ENCODE data around the gene WBP4.
"Not testable (repeated sequence)": the region's sequence is repeated elsewhere in the genome, so short reads cannot be mapped to it uniquely, and the experiment has no call there.

The WBP4 gene, protein sequence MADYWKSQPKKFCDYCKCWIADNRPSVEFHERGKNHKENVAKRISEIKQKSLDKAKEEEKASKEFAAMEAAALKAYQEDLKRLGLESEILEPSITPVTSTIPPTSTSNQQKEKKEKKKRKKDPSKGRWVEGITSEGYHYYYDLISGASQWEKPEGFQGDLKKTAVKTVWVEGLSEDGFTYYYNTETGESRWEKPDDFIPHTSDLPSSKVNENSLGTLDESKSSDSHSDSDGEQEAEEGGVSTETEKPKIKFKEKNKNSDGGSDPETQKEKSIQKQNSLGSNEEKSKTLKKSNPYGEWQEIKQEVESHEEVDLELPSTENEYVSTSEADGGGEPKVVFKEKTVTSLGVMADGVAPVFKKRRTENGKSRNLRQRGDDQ

DNA sequence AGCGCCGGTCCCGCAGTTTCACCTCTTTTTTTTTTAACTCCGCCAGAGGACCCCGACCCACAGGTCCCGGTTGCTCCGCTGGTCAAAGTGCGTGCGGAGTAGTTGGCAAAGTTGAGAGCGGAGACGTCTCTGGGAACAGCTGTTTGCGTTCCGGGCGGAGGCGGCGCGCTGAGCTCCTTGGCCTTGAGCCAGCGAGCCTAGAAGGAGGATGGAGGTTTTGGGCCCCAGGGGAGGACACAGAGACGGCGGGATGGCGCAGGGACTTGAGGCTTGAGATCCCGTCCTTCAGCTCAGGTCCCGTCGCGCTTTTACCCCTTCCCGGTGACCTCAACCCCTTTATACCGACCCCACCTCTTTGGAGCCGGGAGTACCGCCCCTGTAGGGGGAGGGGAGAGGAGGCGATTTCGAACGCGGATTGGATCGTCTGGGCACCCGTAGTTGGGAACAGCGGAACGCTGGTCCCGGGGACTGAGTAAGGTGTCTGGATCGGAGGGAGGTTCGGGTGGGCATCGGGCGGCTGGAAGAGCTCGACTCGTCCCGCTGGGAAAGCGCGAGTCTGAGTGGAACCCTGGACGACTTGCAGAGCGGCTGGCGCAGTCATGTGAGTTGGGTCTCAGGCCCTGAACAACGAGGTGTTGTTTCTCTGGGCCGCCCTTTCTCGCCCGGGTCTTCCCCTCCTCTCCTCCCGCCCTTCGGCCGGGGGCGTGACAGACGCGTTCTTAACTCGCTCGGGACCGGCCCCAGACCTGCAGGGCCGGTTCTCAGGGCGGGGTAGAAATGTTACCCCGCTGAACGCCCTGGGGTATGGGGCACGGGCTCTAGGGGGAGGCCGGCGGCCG is at the start of gene WBP4:
Gene WBP4 (plus strand): TSS at position 435 of the 839 bp plus-strand sequence. CDS start 165 bp downstream, at position 600.
- DNase-seq, result peak; percentile 49

DNA sequence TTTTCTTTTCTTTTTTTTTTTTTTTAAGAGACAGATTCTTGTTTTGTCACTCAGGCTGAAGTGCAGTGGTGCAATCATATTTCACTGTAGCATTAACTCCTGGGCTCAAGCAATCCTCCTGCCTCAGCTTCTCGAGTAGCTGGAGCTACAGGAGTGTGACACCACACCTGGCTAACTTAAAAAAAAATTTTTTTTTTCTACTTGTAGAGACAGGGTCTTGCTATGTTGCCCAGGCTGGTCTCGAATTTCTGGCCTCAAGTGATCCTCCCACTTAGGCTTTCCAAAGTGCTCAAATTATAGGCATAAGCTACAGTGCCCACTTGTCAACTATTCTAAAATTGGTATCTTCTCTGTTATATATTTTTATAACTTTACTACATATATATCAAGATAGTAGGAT is 48.8 kb upstream of the WBP4 start:
- no peak for DNase-seq

- no peak for DNase-seq
Measured at GRCh38 chr13:41013835-41014234, 47.5 kb upstream of the WBP4 start.

- DNase-seq, result no peak
Measured at GRCh38 chr13:41015920-41016319, 45.4 kb upstream of the WBP4 start.

- DNase-seq, result no peak
Measured at GRCh38 chr13:41017159-41017558, 44.1 kb upstream of the WBP4 start.

DNA sequence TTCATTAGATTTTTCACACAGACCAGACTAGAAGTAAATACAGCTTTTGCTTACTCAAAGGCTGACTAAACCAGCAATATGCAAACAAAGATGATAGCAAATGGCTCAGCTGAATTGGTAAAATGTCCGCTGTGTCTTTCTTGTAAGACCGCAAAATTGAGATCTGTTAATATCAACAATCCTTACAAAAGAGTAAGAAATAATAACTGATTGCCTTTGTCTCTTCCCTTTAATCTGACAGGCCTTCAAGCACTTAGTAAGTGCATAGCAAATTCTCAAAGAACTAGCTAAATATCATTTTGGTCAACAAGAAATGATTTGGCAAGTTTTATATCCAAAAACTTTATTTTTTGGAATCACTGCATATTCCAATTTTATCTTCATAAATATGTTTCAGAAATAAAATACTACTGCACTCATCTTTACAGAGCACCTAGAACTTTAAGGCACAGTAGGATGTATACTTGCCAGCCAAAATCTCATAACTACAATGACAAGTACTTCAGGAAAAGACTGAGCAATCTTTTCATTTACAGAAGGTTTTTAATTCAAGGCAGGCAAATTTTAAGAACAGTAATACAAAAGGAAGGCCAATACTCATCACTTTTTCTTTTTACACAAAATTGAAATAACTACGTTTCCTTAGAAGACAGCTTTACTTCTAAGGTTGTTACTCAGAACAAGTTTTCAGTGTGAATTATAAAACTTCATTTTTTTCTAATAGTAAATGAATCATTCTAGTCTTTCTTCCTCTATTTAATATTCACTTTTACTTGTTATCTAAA is 43.3 kb upstream of the WBP4 start:
- DNase-seq, result no peak

- no peak for DNase-seq
Measured at GRCh38 chr13:41018602-41018948, 42.7 kb upstream of the WBP4 start.

DNA sequence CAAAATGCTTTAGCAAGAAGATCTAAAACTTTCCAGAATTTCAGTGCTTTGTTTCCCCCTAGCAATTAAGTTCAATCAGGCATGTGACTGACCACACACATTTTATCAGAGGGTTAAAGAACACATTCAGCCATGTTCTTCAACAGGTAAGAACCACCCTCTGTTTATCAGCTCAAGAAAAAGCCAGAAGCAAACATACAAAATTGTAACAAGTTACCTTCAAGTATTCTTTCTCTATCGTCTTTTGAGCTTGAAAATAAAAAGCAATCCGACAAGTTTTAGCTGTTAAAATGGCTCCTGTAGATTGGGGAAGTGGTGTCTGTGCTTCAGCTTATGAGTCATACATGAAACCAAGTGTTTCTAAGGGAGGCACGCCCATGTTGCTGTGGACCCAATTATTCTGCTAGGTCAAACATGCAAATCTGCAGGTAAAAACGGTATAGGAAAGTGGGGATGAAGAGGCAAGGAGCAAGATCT is 42.3 kb upstream of the WBP4 start, which contains the start of gene ELF1:
Gene ELF1 (minus strand): TSS at position 306 of the 477 bp plus-strand sequence. CDS start 37,262 bp downstream, outside the sequence.
- no peak for DNase-seq

GRCh38 chr13:41019578-41020347 is 41.5 kb upstream of the WBP4 start:
- DNase-seq, result no peak

GRCh38 chr13:41025518-41025917 is 35.8 kb upstream of the WBP4 start:
- no peak for DNase-seq

DNA sequence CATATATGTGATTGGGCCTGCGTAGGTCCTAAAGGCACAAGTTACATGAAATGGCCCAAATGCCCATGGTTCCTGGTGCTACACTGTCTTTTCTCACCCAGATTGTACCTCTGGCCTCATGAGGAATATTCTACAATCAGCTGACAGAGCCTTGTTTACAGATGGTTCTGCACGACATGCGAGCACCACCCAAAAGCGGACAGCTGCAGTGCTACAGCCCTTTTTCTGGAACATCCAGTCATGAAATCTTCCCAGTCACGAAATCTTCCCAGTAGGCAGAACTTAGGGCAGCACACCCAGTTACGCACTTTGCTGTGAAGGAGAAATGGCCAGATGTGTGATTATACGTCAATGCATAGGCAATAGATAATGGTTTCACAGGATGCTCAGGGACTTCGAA is 34.5 kb upstream of the WBP4 start:
- DNase-seq, result no peak

DNA sequence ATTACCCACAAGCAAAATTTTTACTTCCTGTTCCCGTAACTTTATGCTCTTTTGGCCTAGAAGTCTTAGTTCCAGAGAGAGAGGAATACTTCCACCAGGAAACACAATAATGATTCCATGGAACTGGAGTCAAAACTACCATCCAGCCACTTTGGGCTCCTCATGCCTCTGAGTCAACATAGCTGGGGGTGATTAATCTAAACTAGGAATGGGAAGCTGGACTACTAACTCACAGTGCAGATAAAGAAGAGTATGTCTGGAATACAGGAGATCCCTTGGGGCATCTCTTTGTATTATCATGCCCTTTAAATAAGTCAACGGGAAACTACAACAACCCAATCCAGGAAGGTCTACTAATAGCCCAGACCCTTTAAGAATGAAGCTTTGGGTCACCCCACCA is 33.3 kb upstream of the WBP4 start:
- DNase-seq, result no peak

GRCh38 chr13:41029629-41030028 is 31.7 kb upstream of the WBP4 start:
- no peak for DNase-seq

GRCh38 chr13:41032691-41033376 is 28.5 kb upstream of the WBP4 start:
- DNase-seq, result no peak

GRCh38 chr13:41034382-41034781 is 26.9 kb upstream of the WBP4 start:
- DNase-seq, result no peak

GRCh38 chr13:41034881-41035280 is 26.4 kb upstream of the WBP4 start:
- no peak for DNase-seq

DNA sequence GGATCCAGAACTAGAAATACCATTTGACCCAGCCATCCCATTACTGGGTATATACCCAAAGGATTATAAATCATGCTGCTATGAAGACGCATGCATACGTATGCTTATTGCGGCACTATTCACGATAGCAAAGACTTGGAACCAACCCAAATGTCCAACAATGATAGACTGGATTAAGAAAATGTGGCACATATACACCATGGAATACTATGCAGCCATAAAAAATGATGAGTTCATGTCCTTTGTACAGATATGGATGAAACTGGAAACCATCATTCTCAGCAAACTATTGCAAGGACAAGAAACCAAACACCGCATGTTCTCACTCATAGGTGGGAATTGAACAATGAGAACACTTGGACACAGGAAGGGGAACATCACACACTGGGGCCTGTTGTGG is 24.8 kb upstream of the WBP4 start:
- not testable (repeated sequence) for DNase-seq

DNA sequence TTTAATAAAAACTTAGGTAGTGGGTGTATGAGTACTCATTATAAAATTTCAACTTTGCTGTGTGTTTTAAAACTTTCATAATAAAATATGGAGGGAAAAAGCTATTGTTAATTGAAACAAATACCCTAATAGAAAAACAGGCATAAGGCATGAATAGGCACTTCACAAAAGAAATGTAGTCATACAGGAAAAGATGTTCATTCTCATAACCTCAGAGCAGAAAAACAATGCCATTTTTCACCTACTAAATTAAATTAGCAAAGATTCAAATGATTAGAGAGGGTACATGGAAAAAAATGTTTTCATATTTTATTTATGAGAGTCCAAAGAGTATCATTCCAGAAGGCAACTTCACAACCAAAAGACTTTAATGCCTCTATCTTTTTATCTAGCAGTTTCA is 21.6 kb upstream of the WBP4 start:
- DNase-seq, result no peak

- DNase-seq, result no peak
Measured at GRCh38 chr13:41040584-41041334, 20.6 kb upstream of the WBP4 start.

DNA sequence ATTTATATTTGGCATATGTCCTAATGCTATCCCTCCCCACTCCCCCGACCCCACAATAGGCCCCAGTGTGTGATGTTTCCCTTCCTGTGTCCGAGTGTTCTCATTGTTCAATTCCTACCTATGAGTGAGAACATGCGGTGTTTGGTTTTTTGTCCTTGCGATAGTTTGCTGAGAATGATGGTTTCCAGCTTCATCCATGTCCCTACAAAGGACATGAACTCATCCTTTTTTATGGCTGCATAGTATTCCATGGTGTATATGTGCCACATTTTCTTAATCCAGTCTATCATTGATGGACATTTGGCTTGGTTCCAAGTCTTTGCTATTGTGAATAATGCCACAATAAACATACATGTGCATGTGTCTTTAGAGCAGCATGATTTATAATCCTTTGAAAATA is 18.9 kb upstream of the WBP4 start:
- DNase-seq, result not testable (repeated sequence)

- no peak for DNase-seq
Measured at GRCh38 chr13:41048640-41049039, 12.7 kb upstream of the WBP4 start.

All from NCI-H187 treated with DMSO at 0.1 percent for 48 hours (cell line).